ENCODE results near the gene TXNRD1. TPM values are rescaled to one million over a fixed set of nuclear protein-coding genes. Genes with fewer than 3 reads are reported as not detected.

The TXNRD1 gene
- total RNA-seq, 1 donor: 350 TPM

DNA sequence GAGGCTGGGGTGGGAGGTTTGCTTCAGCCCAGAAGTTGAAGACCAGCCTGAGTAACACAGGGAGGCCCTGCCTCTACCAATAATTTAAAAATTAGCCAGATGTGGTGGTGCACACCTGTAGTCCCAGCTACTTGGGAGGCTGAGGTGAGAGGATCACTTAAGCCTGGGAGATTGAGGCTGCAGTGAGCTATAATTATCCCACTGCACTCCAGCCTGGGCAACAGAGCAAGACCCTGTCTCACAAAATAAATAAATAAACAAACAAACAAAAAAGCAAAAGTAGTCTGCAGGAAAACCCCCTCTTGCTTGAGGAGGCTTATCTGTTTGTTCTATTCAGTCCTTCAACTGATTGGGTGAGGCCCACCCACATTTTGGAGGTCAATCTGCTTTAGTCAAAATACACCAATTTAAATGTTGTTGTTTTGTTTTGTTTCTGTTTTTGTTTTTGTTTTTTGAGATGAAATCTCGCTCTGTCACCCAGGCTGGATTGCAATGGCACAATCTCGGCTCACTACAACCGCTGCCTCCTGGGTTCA, 24.9 kb upstream of the TXNRD1 start:
- TF ChIP-seq CTCF (IDR thresholded peaks at IDR 0.05; ENCODE audit: insufficient read depth, low read length): no peak
- no peak for DNase-seq (ENCODE audit: low read depth)
- H3K4me3 ChIP-seq (ENCODE audit: low read depth, low read length): no peak overlapping the region

- peak; percentile 91 for DNase-seq (ENCODE audit: low read depth)
- TF ChIP-seq CTCF (IDR thresholded peaks at IDR 0.05; ENCODE audit: insufficient read depth, low read length): no peak
- H3K4me3 ChIP-seq (ENCODE audit: low read depth, low read length): no peak overlapping the region
Observed at GRCh38 chr12:104197264-104197663, 18.3 kb upstream of the TXNRD1 start.

- no peak for TF ChIP-seq CTCF (IDR thresholded peaks at IDR 0.05; ENCODE audit: insufficient read depth, low read length)
- DNase-seq (ENCODE audit: low read depth): no peak
- H3K4me3 ChIP-seq (ENCODE audit: low read depth, low read length): no peak overlapping the region
Observed at GRCh38 chr12:104199964-104200363, 15.6 kb upstream of the TXNRD1 start.

DNA sequence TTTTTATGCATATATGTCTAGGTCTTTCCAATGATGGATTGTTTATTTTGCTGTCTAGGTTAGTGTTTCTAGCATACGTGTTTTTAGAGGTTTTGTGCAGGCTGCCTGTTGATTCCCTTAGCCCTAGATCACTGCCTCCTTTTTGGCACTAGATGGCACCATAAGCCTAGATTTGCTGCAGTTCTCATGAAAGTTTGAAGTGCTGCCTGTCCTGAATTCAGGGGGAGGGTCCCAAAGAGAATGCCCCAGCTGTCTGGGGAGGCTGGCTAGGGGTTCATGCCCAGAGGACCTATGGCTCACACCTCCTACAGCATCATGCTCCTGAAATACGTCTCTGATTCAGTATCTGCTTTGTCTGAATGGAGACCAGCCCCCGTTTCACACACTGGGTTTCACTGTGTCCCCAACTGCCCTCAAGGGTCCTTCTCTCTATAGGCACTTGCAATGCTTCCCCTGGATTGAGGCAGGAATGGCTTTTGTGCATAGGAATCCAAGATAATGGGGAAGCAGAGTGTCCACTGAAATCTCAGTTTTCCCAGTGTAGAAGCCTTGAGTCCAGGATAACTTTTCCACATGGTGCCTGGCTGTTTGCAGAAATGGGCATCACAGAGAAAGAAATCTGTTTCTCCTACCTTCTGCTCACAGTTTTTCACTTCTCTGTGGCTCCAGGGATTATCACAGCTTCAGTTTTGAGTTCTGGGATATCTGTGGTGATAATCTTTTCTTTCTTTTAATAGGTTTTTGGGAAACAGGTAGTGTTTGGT, 14.2 kb upstream of the TXNRD1 start:
- peak; percentile 81 for DNase-seq (ENCODE audit: low read depth)
- H3K4me3 ChIP-seq (ENCODE audit: low read depth, low read length): no peak overlapping the region
- TF ChIP-seq CTCF (IDR thresholded peaks at IDR 0.05; ENCODE audit: insufficient read depth, low read length): peak; percentile 90

DNA sequence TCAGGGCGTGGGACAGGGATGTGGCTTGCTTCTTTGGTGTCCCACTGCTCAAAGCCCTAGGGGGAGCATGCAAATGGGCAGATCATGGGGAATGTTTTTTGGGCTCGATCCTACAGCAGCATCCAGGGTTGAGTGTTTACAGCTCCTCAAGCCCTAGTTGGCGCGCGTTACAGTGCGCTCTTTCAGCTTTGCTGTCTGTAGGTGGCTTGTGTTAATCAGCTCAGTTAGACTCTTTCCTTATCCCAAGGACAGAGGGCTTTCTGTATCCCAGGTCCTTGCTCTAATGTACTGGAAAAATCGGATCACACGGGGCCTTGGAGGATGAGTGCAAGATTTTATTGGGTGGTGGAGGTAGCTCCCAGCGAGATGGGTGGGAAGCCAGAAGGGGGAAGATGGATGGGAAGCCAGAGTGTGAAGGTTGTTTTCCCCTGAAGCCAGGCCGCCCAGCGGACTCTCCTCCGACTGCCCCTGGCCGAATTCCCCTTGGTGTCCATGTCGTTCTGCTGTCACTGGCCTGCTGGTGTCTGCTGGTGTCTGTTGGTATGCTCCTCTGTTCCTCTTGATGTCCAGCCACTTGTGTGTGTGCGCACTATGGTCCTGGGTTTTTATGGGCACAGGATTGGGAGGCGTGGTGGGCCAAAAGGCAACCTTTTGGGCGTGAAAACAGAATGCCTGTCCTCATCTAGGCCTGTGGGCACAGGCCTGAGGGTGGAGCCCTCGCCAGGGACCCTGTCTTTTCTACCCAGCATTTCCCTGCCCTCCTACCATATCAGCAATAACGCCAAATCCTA, 10.7 kb upstream of the TXNRD1 start:
- DNase-seq (ENCODE audit: low read depth): no peak
- no peak overlapping the region for H3K4me3 ChIP-seq (ENCODE audit: low read depth, low read length)
- no peak for TF ChIP-seq CTCF (IDR thresholded peaks at IDR 0.05; ENCODE audit: insufficient read depth, low read length)

DNA sequence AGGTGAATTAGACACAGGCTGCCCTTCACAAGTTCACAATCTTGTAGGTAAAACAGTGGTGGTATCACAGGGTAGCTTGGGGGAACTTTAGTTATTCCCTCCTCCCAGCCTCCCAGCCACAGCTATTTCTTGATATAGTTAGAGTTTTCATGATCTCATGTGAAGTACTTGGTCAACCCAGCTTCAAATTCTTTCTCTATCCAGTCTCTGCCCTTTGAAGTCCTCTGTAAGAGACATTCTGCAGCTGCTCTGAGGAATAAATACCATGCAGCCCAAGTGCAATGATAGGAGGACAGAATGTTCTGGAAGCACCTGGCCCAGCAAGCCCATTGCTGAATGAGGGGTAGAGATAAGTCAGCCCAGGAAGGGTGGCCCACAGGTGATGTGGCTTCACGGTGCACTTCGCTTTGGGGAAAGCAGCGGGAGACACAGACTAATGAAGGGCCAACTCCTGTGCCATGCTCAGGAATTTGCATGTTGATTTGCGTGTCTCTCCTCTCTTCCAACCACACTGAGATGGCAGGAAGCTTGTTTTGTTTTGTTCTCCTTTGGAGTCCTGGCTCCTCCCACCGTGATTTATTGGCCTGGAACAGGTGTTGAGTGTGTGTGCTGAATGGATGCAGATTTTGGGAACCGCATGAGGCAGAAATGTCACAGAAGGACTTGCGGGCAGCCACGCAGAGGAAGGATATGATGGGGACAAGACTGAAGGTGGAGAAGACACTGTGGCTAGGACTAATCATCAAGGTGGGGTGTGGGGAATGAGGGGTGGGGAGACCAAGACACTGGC, 8.0 kb upstream of the TXNRD1 start:
- DNase-seq (ENCODE audit: low read depth): no peak
- no peak overlapping the region for H3K4me3 ChIP-seq (ENCODE audit: low read depth, low read length)
- TF ChIP-seq CTCF (IDR thresholded peaks at IDR 0.05; ENCODE audit: insufficient read depth, low read length): no peak
